ENCODE measurements around the gene SMIM13. TPM values are rescaled to one million over a fixed set of nuclear protein-coding genes. Genes with fewer than 3 reads are reported as not detected.
"Not testable (repeated sequence)": the region's sequence is repeated elsewhere in the genome, so short reads cannot be mapped to it uniquely, and the experiment has no call there.

The SMIM13 gene
- total RNA-seq, 2 experiments from 2014 or later, result 13.9 to 19.0 TPM

DNA sequence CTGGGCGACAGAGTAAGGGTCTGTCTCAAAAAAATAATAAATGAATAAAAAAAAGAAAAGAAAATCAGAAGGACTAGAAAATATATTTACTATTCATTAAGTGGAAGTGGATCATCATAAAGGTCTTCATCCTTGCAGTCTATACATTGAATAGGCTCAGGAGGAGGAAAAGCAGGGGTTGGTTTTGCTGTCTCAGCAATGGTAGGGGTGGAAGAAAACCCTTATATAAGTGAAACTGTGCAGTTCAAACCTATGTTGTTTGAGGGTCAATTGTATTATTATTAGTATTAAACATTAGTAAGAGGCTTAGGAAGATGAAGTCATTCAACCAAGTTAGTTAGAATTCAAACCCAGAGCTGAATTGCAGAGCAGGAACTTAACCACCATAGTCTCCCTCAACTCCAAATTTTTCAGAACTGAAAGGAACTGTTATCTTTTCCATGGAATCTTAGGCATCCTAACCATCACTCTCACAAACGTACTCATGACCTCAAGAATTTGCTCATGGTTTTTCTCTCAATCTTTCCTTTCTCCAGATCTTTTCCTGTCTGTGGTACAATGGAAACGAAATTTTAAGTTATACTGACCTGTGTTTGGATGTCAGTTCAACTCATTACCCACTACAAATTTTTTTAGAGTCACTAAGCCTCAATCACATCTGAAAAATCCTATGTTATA, 7.7 kb upstream of the SMIM13 start:
- no peak for DNase-seq (ENCODE audit: low spot score)
- no peak overlapping the region for H2AFZ ChIP-seq (ENCODE audit: low read length)
- H3K9me3 ChIP-seq (ENCODE audit: low read length), result no peaks in the 10 kb centered on the region
- H3K79me2 ChIP-seq (ENCODE audit: insufficient read depth, low read depth, low read length), result no peaks in the 10 kb centered on the region
- intact Hi-C loops (cut with micrococcal nuclease; ENCODE audit: unreplicated experiment), result no loop called here
- no peak for TF ChIP-seq EZH2phosphoT487 (IDR thresholded peaks at IDR 0.05; ENCODE audit: borderline replicate concordance, low read depth, low read length)
- TF ChIP-seq, protein P1, sequence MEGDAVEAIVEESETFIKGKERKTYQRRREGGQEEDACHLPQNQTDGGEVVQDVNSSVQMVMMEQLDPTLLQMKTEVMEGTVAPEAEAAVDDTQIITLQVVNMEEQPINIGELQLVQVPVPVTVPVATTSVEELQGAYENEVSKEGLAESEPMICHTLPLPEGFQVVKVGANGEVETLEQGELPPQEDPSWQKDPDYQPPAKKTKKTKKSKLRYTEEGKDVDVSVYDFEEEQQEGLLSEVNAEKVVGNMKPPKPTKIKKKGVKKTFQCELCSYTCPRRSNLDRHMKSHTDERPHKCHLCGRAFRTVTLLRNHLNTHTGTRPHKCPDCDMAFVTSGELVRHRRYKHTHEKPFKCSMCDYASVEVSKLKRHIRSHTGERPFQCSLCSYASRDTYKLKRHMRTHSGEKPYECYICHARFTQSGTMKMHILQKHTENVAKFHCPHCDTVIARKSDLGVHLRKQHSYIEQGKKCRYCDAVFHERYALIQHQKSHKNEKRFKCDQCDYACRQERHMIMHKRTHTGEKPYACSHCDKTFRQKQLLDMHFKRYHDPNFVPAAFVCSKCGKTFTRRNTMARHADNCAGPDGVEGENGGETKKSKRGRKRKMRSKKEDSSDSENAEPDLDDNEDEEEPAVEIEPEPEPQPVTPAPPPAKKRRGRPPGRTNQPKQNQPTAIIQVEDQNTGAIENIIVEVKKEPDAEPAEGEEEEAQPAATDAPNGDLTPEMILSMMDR (conservative IDR thresholded peaks at IDR 0.05; ENCODE audit: low read length), result no peak
- H3K4me2 ChIP-seq (ENCODE audit: low read length), result no peak overlapping the region
- H3K9me2 ChIP-seq (ENCODE audit: insufficient read depth, low read length), result no peaks in the 10 kb centered on the region
- POLR2A ChIA-PET, result no interaction called here
- no peak overlapping the region for H3K4me3 ChIP-seq (ENCODE audit: low read depth, low read length, poor library complexity, severe bottlenecking)
- no TSS peak for BruUV-seq (replicated peaks)
- CTCF ChIA-PET (ENCODE audit: unreplicated experiment), result no interaction called here
- H3K4me1 ChIP-seq (ENCODE audit: insufficient read depth, low read length, poor library complexity, severe bottlenecking), result no peaks in the 10 kb centered on the region
- H4K20me1 ChIP-seq (ENCODE audit: insufficient read depth, low read length), result no peaks in the 10 kb centered on the region
- no peak overlapping the region for H3K27ac ChIP-seq (ENCODE audit: low read depth, low read length, poor library complexity, severe bottlenecking)
- H3K36me3 ChIP-seq (ENCODE audit: insufficient read depth, low read length), result no peaks in the 10 kb centered on the region

DNA sequence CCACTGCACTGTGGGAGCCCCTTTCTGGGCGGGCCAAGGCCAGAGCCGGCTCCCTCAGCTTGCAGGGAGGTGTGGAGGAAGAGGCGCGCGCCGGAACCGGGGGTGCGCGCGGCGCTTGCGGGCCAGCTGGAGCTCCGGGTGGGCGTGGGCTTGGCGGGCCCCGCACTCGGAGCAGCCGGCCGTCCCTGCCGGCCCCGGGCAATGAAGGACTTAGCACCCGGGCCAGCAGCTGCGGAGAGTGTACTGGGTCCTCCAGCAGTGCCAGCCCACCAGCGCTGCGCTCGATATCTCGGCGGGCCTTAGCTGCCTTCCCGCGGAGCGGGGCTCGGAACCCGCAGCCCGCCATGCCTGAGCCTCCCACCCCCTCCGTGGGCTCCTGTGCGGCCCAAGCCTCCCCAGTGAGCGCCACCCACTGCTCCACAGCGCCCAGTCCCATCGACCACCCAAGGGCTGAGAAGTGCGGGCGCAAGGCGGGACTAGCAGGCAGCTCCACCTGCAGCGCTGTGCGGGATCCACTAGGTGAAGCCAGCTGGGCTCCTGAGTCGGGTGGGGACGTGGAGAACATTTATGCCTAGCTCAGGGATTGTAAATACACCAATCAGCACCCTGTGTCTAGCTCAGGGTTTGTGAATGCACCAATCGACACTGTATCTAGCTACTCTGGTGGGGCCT, 6.4 kb upstream of the SMIM13 start:
- H4K20me1 ChIP-seq (ENCODE audit: insufficient read depth, low read length); DNase-seq (ENCODE audit: low spot score); H3K79me2 ChIP-seq (ENCODE audit: insufficient read depth, low read depth, low read length); H3K4me3 ChIP-seq (ENCODE audit: low read depth, low read length, poor library complexity, severe bottlenecking); H3K36me3 ChIP-seq (ENCODE audit: insufficient read depth, low read length); H3K9me2 ChIP-seq (ENCODE audit: insufficient read depth, low read length); H2AFZ ChIP-seq (ENCODE audit: low read length); H3K27ac ChIP-seq (ENCODE audit: low read depth, low read length, poor library complexity, severe bottlenecking); intact Hi-C loops (cut with micrococcal nuclease; ENCODE audit: unreplicated experiment); H3K4me2 ChIP-seq (ENCODE audit: low read length); BruUV-seq (replicated peaks); H3K9me3 ChIP-seq (ENCODE audit: low read length); CTCF ChIA-PET (ENCODE audit: unreplicated experiment): not testable (repeated sequence)
- H3K4me1 ChIP-seq (ENCODE audit: insufficient read depth, low read length, poor library complexity, severe bottlenecking), result peaks cover 12% of the 10 kb centered on the region
- POLR2A ChIA-PET, result interaction anchor here (0.7 kb wide), 1 partner anchor 281 kb away, joined by 3 read pairs; no protein-coding TSS in a partner anchor

DNA sequence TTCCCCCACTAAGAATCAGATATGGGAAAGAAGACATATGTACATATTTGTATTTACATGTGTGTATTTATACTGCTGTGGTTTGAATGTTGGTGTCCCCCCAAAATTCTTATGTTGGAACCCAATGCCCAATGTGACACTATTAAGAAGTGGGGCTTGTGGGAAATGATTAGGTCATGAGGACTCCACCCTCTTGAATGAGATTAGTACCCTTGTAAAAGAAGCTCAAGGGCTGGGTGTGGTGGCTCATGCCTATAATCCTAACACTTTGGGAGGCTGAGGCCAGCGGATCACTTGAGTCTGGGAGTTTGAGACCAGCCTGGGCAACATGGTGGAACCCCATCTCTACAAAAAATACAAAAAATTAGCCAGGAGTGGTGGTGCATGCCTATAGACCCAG, 3.9 kb upstream of the SMIM13 start:
- ChIA-PET CTCF (ENCODE audit: unreplicated experiment) (no interaction called here), POLR2A (interaction anchor here (0.6 to 1.9 kb wide), 5 partner anchors 9 to 412 kb away, joined by 3 to 7 read pairs (median 3); no protein-coding TSS in a partner anchor)
- no peak for DNase-seq (ENCODE audit: low spot score)
- no peak overlapping the region for H3K27ac ChIP-seq (ENCODE audit: low read depth, low read length, poor library complexity, severe bottlenecking)
- no TSS peak for BruUV-seq (replicated peaks)
- H2AFZ ChIP-seq (ENCODE audit: low read length), result no peak overlapping the region
- no peaks in the 10 kb centered on the region for H3K9me2 ChIP-seq (ENCODE audit: insufficient read depth, low read length)
- H3K36me3 ChIP-seq (ENCODE audit: insufficient read depth, low read length), result no peaks in the 10 kb centered on the region
- H3K79me2 ChIP-seq (ENCODE audit: insufficient read depth, low read depth, low read length), result peaks cover 5% of the 10 kb centered on the region; the same call in 1 of the 2 replicates
- no peaks in the 10 kb centered on the region for H4K20me1 ChIP-seq (ENCODE audit: insufficient read depth, low read length)
- intact Hi-C loops (cut with micrococcal nuclease; ENCODE audit: unreplicated experiment), result loop anchor here (5.0 kb wide), 3 partner anchors 187 to 557 kb away; no protein-coding TSS in a partner anchor
- no peak overlapping the region for H3K4me3 ChIP-seq (ENCODE audit: low read depth, low read length, poor library complexity, severe bottlenecking)
- TF ChIP-seq EZH2phosphoT487 (IDR thresholded peaks at IDR 0.05; ENCODE audit: borderline replicate concordance, low read depth, low read length), result no peak
- TF ChIP-seq, protein P1 (conservative IDR thresholded peaks at IDR 0.05; ENCODE audit: low read length), result no peak
- no peaks in the 10 kb centered on the region for H3K9me3 ChIP-seq (ENCODE audit: low read length)
- H3K4me1 ChIP-seq (ENCODE audit: insufficient read depth, low read length, poor library complexity, severe bottlenecking), result peaks cover 20% of the 10 kb centered on the region
- H3K4me2 ChIP-seq (ENCODE audit: low read length), result no peak overlapping the region

DNA sequence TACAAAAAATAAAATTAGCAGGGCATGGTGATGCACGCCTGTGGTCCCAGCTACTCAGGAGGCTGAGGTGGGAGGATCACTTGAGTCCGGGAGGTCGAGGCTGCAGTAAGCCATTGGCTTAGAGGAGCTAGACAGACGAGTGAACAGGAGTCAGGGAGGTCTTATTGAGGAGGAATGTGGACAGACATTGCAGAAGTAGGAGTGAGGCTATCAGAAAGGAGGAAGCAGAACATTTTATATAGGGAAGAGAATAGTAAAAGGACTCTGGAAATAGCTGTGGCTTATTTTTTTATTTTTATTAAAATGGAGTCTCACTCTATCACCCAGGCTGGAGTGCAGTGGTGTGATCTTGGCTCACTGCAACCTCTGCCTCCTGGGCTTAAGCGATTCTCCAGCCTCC, 2.5 kb upstream of the SMIM13 start:
- H2AFZ ChIP-seq (ENCODE audit: low read length); H3K9me2 ChIP-seq (ENCODE audit: insufficient read depth, low read length); BruUV-seq (replicated peaks); POLR2A ChIA-PET; H3K4me3 ChIP-seq (ENCODE audit: low read depth, low read length, poor library complexity, severe bottlenecking); H3K9me3 ChIP-seq (ENCODE audit: low read length); H3K36me3 ChIP-seq (ENCODE audit: insufficient read depth, low read length); CTCF ChIA-PET (ENCODE audit: unreplicated experiment); H4K20me1 ChIP-seq (ENCODE audit: insufficient read depth, low read length); DNase-seq (ENCODE audit: low spot score); H3K27ac ChIP-seq (ENCODE audit: low read depth, low read length, poor library complexity, severe bottlenecking): not testable (repeated sequence)
- intact Hi-C loops (cut with micrococcal nuclease; ENCODE audit: unreplicated experiment), result loop anchor here (5.0 kb wide), 3 partner anchors 189 to 559 kb away; no protein-coding TSS in a partner anchor
- peaks cover 20% of the 10 kb centered on the region for H3K79me2 ChIP-seq (ENCODE audit: insufficient read depth, low read depth, low read length)
- 0 out of 2 replicates have a peak overlapping the region, but pooled peaks have one; percentile 30 for H3K4me2 ChIP-seq (ENCODE audit: low read length)
- H3K4me1 ChIP-seq (ENCODE audit: insufficient read depth, low read length, poor library complexity, severe bottlenecking), result peaks cover 28% of the 10 kb centered on the region

Measured in OCI-LY7 (cell line).